NB4 (cell line): Measurements from ENCODE around the gene RANBP10.

Source experiments
- DNase-seq: peaks from one replicate; pipeline ENCODE4 v3.0.0; 2010; ENCODE audit warnings: low read depth
- H3K4me3 ChIP-seq: one replicate; pipeline ENCODE4 v1.5.1; 2011; ENCODE audit warnings: mild to moderate bottlenecking, low read depth, low read length, moderate library complexity
- CTCF ChIP-seq: IDR thresholded peaks from one replicate; pipeline ENCODE4 v1.5.1; 2012; ENCODE audit warnings: low read depth, low read length
- MYC ChIP-seq: IDR thresholded peaks from 2 replicates; pipeline ENCODE4 v1.6.1; 2011; ENCODE audit warnings: low read depth, low read length
- POLR2A ChIP-seq: IDR thresholded peaks from 2 replicates; pipeline ENCODE4 v1.6.1; 2011; ENCODE audit warnings: mild to moderate bottlenecking; ENCODE audit not compliant: insufficient read length; ENCODE audit errors: extremely low read depth
- TF ChIP-seq, protein P1 (sequence below): IDR thresholded peaks from 2 replicates; pipeline ENCODE4 v1.6.1; 2011; ENCODE audit warnings: low read depth, low read length

Gene RANBP10

GRCh38 chr16:67714522-67714921 is 91.8 kb downstream of the RANBP10 start:
- TF ChIP-seq POLR2A (no peak), MYC (no peak)
- TF ChIP-seq, protein P1, sequence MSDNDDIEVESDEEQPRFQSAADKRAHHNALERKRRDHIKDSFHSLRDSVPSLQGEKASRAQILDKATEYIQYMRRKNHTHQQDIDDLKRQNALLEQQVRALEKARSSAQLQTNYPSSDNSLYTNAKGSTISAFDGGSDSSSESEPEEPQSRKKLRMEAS = no peak
- DNase-seq = no peak
- no peak overlapping the region for H3K4me3 ChIP-seq

GRCh38 chr16:67713647-67714273 is 92.6 kb downstream of the RANBP10 start:
- no peak for TF ChIP-seq POLR2A
- no peak for TF ChIP-seq CTCF
- TF ChIP-seq, protein P1 = no peak
- TF ChIP-seq MYC = no peak
- peak overlapping the region; percentile 14 for H3K4me3 ChIP-seq
- DNase-seq = peak; percentile 91

- no peak overlapping the region for H3K4me3 ChIP-seq
- TF ChIP-seq, protein P1 = no peak
- TF ChIP-seq MYC (no peak), CTCF (no peak), POLR2A (no peak)
- DNase-seq = no peak
Measured at GRCh38 chr16:67710607-67711006, 95.8 kb downstream of the RANBP10 start.

DNA sequence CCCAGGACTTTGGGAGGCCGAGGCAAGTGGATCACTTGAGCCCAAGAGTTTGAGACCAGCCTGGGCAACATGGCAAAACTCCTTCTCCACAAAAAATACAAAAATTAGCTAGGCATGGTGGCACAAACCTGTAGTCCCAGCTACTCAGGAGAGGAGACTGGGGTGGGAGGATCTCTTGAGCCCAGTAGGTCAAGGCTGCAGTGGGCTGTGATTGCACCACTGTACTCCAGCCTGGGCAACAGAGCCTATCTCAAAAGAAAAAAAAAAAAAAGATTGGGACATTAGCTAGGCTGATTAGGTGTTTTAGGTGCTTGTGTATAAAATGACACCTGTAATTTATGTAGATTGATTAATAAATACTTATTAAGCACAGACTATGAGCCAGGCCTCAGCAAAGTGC is 97.3 kb downstream of the RANBP10 start:
- DNase-seq = no peak
- no peak overlapping the region for H3K4me3 ChIP-seq
- TF ChIP-seq, protein P1 = no peak

DNA sequence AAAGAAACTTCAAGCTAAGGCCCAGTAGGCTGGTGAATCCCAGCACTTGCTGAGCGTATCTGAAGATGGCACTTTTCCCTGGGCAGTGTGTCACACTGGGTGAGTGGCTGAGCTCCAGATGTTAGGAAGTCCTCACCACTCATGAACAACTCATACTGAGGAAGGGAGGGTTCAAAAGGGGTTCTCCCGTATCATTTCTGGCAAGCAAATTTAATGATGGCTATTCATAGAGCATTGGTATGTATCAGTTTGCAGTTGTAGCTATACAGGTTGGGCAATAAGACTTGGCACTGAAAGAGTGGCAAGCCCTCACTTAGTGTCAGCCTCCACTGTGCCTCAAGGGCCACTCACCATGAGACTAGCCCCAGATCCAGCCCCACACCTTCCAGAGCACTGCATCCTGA is 98.0 kb downstream of the RANBP10 start:
- no peak for DNase-seq
- TF ChIP-seq, protein P1 = no peak
- TF ChIP-seq CTCF (no peak), POLR2A (no peak), MYC (no peak)
- H3K4me3 ChIP-seq = no peak overlapping the region

GRCh38 chr16:67707790-67708189 is 98.6 kb downstream of the RANBP10 start:
- no peak for DNase-seq
- TF ChIP-seq MYC (no peak), CTCF (no peak), POLR2A (no peak)
- TF ChIP-seq, protein P1 = no peak
- no peak overlapping the region for H3K4me3 ChIP-seq
